ENCODE measurements around the gene CDKL4. TPM values are rescaled to one million over a fixed set of nuclear protein-coding genes. Genes with fewer than 3 reads are reported as not detected.

CDKL4 gene
- total and polyA plus RNA-seq, 2 of the 13 experiments (the other 11 are each of a cell fraction or from before 2014, with no cell fraction given): 0.29 to 0.50 TPM

DNA sequence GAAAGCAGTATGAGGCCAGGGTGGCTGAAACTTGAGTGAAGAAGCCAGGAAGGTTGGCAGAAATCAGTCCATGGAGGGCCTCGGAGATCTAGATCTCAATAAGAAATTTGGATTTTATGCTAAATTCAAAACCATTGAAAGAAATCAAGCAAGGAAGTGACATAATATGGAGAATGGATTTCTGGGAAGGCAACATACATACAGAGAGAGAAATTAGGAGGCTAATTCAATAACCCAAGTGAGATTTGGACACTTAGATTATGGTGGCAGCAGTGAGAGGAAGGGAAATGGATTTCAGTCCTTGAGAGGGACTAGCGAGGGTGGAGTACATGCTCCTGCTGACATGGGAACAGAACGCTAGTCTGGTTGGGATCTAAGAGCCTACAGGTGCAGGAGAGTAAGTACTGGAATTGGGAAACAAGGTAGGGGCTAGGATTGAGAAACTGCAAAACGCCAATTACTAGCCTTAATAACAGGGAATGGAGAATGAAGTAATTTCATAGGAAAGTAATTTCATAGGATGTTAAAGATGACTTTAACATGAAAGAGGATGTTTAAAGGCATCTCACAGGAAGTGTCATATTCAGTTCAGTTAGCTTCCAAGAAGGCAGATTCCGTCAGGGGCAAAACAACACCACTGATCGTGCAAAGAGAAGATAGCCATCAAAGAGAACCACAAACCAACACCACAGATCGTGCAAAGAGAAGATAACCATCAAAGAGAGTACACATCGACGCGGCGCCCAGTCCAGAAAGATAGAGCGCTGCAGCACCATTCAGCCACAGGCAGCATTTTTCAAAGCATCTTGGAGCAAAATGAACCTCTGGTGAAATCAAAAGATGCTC lies 27.2 kb downstream of the CDKL4 start:
- 3% methylated on average over 12 of the region's 12 CpGs for WGBS (ENCODE audit: low lambda C conversion rate)
- H3K9ac ChIP-seq (ENCODE audit: insufficient read depth, low read depth, low read length): peak overlapping the region; percentile 26; the same call in 1 of the 2 replicates
- POLR2A ChIA-PET: interaction anchor here (0.7 kb wide), 1 partner anchor 96 kb away, joined by 3 read pairs; the partner anchor contains the start of gene SOS1
- CTCF ChIA-PET (ENCODE audit: low intra/inter-chr PET ratio, low total read pairs): no interaction called here
- BruUV-seq (replicated peaks): no TSS peak
- H4K20me1 ChIP-seq (ENCODE audit: insufficient read depth, low read length): no peaks in the 10 kb centered on the region
- in situ Hi-C loops (cut with HindIII; ENCODE audit: extremely low pct_ligation_motif_present, low pct_unique_long_range_greater_than_20kb): no loop called here
- peak overlapping the region in 2 of 3 experiments; percentile 24 to 29; a peak in 3 of 6 replicates for H3K4me3 ChIP-seq (replicated peaks in 1 of 3; ENCODE audit: insufficient read depth in 1 of 3, low read depth in 2 of 3, low read length in 3 of 3)
- no peaks in the 10 kb centered on the region for H3K36me3 ChIP-seq (replicated peaks in 1 of 2; ENCODE audit: control insufficient read depth in 1 of 2, insufficient read depth in 2 of 2, low read length in 2 of 2)
- H2AFZ ChIP-seq (ENCODE audit: low read length): no peak overlapping the region
- peak; percentile 78 for DNase-seq (ENCODE audit: low spot score)
- no peaks in the 10 kb centered on the region for H3K27me3 ChIP-seq (ENCODE audit: control insufficient read depth in 1 of 2, insufficient read depth in 2 of 2, low read length in 2 of 2)
- peak; percentile 60 for FAIRE-seq
- no peaks in the 10 kb centered on the region for H3K79me2 ChIP-seq (ENCODE audit: insufficient read depth, low read length)
- H3K4me2 ChIP-seq (ENCODE audit: low read depth, low read length): peak overlapping the region; percentile 72
- H3K9me3 ChIP-seq (ENCODE audit: low read length): no peaks in the 10 kb centered on the region
- H3K4me1 ChIP-seq (ENCODE audit: insufficient read depth, low read length): peaks cover 39% of the 10 kb centered on the region
- intact Hi-C loops (cut with micrococcal nuclease; ENCODE audit: unreplicated experiment): no loop called here
- peak; percentile 89 for ATAC-seq
- H3K27ac ChIP-seq (ENCODE audit: extremely low read length, insufficient read depth, low read length): no peak overlapping the region
- TF ChIP-seq NFRKB (IDR thresholded peaks at IDR 0.05) (no peak), SALL1 (CRISPR knock-in tag; IDR thresholded peaks at IDR 0.05) (peak; percentile 54; the same call in 1 of the 2 replicates), PAF1 (CRISPR knock-in tag; IDR thresholded peaks at IDR 0.05) (no peak), ARID2 (CRISPR knock-in tag; IDR thresholded peaks at IDR 0.05; ENCODE audit: borderline replicate concordance) (peak; percentile 65; the same call in 1 of the 2 replicates), BRD4 (CRISPR knock-in tag; IDR thresholded peaks at IDR 0.05) (no peak), TBX3 (IDR thresholded peaks at IDR 0.05; ENCODE audit: borderline replicate concordance) (peak; percentile 93), FOXA3 (CRISPR knock-in tag; IDR thresholded peaks at IDR 0.05) (peak; percentile 81), IRF2 (CRISPR knock-in tag; IDR thresholded peaks at IDR 0.05) (0 out of 2 replicates have a peak, but pooled peaks have one; percentile 18), EP300 (IDR thresholded peaks at IDR 0.05; ENCODE audit: low read depth in 2 of 2, low read length in 2 of 2) (peak; percentile 68 to 98), EP300 (CRISPR knock-in tag; IDR thresholded peaks at IDR 0.05; ENCODE audit: borderline replicate concordance) (peak; percentile 41; the same call in 1 of the 2 replicates), SMAD3 (CRISPR knock-in tag; IDR thresholded peaks at IDR 0.05) (0 out of 2 replicates have a peak, but pooled peaks have one; percentile 46), SP2 (CRISPR knock-in tag; IDR thresholded peaks at IDR 0.05) (no peak), SOX13 (IDR thresholded peaks at IDR 0.05) (no peak), SOX13 (CRISPR knock-in tag; conservative IDR thresholded peaks at IDR 0.05 in 1 of 2, IDR thresholded peaks at IDR 0.05 in 1 of 2) (peak in 1 of 2 experiments; percentile 62; a peak in 1 of 4 replicates), ELF3 (CRISPR knock-in tag; IDR thresholded peaks at IDR 0.05) (peak; percentile 21; the same call in 1 of the 2 replicates)
- TF ChIP-seq, protein P1, sequence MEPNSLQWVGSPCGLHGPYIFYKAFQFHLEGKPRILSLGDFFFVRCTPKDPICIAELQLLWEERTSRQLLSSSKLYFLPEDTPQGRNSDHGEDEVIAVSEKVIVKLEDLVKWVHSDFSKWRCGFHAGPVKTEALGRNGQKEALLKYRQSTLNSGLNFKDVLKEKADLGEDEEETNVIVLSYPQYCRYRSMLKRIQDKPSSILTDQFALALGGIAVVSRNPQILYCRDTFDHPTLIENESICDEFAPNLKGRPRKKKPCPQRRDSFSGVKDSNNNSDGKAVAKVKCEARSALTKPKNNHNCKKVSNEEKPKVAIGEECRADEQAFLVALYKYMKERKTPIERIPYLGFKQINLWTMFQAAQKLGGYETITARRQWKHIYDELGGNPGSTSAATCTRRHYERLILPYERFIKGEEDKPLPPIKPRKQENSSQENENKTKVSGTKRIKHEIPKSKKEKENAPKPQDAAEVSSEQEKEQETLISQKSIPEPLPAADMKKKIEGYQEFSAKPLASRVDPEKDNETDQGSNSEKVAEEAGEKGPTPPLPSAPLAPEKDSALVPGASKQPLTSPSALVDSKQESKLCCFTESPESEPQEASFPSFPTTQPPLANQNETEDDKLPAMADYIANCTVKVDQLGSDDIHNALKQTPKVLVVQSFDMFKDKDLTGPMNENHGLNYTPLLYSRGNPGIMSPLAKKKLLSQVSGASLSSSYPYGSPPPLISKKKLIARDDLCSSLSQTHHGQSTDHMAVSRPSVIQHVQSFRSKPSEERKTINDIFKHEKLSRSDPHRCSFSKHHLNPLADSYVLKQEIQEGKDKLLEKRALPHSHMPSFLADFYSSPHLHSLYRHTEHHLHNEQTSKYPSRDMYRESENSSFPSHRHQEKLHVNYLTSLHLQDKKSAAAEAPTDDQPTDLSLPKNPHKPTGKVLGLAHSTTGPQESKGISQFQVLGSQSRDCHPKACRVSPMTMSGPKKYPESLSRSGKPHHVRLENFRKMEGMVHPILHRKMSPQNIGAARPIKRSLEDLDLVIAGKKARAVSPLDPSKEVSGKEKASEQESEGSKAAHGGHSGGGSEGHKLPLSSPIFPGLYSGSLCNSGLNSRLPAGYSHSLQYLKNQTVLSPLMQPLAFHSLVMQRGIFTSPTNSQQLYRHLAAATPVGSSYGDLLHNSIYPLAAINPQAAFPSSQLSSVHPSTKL (CRISPR knock-in tag; IDR thresholded peaks at IDR 0.05): peak; percentile 86
- TF ChIP-seq, protein P2, sequence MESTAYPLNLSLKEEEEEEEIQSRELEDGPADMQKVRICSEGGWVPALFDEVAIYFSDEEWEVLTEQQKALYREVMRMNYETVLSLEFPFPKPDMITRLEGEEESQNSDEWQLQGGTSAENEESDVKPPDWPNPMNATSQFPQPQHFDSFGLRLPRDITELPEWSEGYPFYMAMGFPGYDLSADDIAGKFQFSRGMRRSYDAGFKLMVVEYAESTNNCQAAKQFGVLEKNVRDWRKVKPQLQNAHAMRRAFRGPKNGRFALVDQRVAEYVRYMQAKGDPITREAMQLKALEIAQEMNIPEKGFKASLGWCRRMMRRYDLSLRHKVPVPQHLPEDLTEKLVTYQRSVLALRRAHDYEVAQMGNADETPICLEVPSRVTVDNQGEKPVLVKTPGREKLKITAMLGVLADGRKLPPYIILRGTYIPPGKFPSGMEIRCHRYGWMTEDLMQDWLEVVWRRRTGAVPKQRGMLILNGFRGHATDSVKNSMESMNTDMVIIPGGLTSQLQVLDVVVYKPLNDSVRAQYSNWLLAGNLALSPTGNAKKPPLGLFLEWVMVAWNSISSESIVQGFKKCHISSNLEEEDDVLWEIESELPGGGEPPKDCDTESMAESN (CRISPR knock-in tag; conservative IDR thresholded peaks at IDR 0.05): no peak
- TF ChIP-seq, protein P3, sequence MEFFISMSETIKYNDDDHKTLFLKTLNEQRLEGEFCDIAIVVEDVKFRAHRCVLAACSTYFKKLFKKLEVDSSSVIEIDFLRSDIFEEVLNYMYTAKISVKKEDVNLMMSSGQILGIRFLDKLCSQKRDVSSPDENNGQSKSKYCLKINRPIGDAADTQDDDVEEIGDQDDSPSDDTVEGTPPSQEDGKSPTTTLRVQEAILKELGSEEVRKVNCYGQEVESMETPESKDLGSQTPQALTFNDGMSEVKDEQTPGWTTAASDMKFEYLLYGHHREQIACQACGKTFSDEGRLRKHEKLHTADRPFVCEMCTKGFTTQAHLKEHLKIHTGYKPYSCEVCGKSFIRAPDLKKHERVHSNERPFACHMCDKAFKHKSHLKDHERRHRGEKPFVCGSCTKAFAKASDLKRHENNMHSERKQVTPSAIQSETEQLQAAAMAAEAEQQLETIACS (CRISPR knock-in tag; IDR thresholded peaks at IDR 0.05): no peak

Data from HepG2 (cell line).